Mesendoderm (in vitro differentiated cells): Measurements from ENCODE around the gene CLCN1.

Experiments
- DNase-seq: peaks from one replicate; pipeline ENCODE4 v3.0.0; 2013
- H2AK5ac ChIP-seq: 2 replicates; pipeline ENCODE4 v1.6.1; 2013; ENCODE audit warnings: low read length, inconsistent platforms
- H2BK120ac ChIP-seq: 2 replicates; pipeline ENCODE4 v1.6.1; 2013; ENCODE audit warnings: low read depth, mild to moderate bottlenecking, low read length, moderate library complexity, mixed read lengths
- H2BK15ac ChIP-seq: replicated peaks from 2 replicates; pipeline ENCODE4 v1.6.1; 2013; ENCODE audit warnings: low read depth, mild to moderate bottlenecking, moderate library complexity
- H2BK5ac ChIP-seq: 2 replicates; pipeline ENCODE4 v1.6.1; 2013; ENCODE audit warnings: low read length, inconsistent platforms
- H3K18ac ChIP-seq: 2 replicates; pipeline ENCODE4 v1.6.1; 2013; ENCODE audit warnings: mild to moderate bottlenecking, low read length, mixed read lengths
- H3K23ac ChIP-seq: one replicate; pipeline ENCODE4 v1.6.1; 2013; ENCODE audit warnings: low read length
- H3K27ac ChIP-seq: 2 replicates; pipeline ENCODE4 v1.5.1; 2013; ENCODE audit warnings: low read depth, mild to moderate bottlenecking, inconsistent platforms, low read length, moderate library complexity
- H3K27me3 ChIP-seq: 2 replicates; pipeline ENCODE4 v1.6.1; 2013; ENCODE audit warnings: low read length, control low read depth, mild to moderate bottlenecking, inconsistent platforms; ENCODE audit not compliant: insufficient read depth, poor library complexity
- H3K36me3 ChIP-seq: 2 replicates; pipeline ENCODE4 v1.6.1; 2013; ENCODE audit warnings: low read length, inconsistent platforms; ENCODE audit not compliant: control insufficient read depth, insufficient read depth
- H3K4ac ChIP-seq: one replicate; pipeline ENCODE4 v1.6.1; 2013; ENCODE audit warnings: low read depth, mild to moderate bottlenecking, low read length, moderate library complexity
- H3K4me1 ChIP-seq: 2 replicates; pipeline ENCODE4 v1.6.1; 2013; ENCODE audit warnings: low read depth, low read length, inconsistent platforms; ENCODE audit not compliant: control insufficient read depth
- H3K4me2 ChIP-seq: 2 replicates; pipeline ENCODE4 v1.6.1; 2013; ENCODE audit warnings: low read length
- H3K4me3 ChIP-seq: 2 replicates; pipeline ENCODE4 v1.5.1; 2013; ENCODE audit warnings: mild to moderate bottlenecking, low read length
- H3K56ac ChIP-seq: one replicate; pipeline ENCODE4 v1.6.1; 2013; ENCODE audit warnings: low read length
- H3K79me1 ChIP-seq: 2 replicates; pipeline ENCODE4 v1.6.1; 2013; ENCODE audit warnings: low read length, inconsistent platforms
- H3K79me2 ChIP-seq: 2 replicates; pipeline ENCODE4 v1.6.1; 2013; ENCODE audit warnings: mild to moderate bottlenecking, low read length; ENCODE audit not compliant: control insufficient read depth, insufficient read depth
- H3K9ac ChIP-seq: 2 replicates; pipeline ENCODE4 v1.6.1; 2013; ENCODE audit warnings: low read length, inconsistent platforms
- H4K5ac ChIP-seq: one replicate; pipeline ENCODE4 v1.6.1; 2013; ENCODE audit warnings: low read length
- H4K8ac ChIP-seq: one replicate; pipeline ENCODE4 v1.6.1; 2013; ENCODE audit warnings: low read depth, mild to moderate bottlenecking, control low read depth, low read length, moderate library complexity
- WGBS: extraction: QIAGEN DNeasy Blood & Tissue Kit; methylation state at CpG from one replicate; pipeline ENCODE4 v1.1.7; 2013; ENCODE audit warnings: low lambda C conversion rate, missing lambda C conversion rate; ENCODE audit not compliant: insufficient coverage; ENCODE audit errors: extremely low coverage; 5-methylcytosine and 5-hydroxymethylcytosine counted together

The CLCN1 gene

GRCh38 chr7:143331179-143331801 is 15.4 kb downstream of the CLCN1 start:
- DNase-seq, result no peak
- Histone ChIP-seq H3K27me3 (no peaks in the 10 kb centered on the region), H3K4ac (no peak overlapping the region), H3K4me1 (no peaks in the 10 kb centered on the region), H3K79me1 (no peaks in the 10 kb centered on the region), H2BK15ac (no peak overlapping the region), H3K4me3 (no peak overlapping the region), H2AK5ac (no peak overlapping the region), H4K5ac (no peak overlapping the region), H2BK120ac (no peak overlapping the region), H3K9ac (no peak overlapping the region), H3K4me2 (no peak overlapping the region), H3K18ac (no peak overlapping the region), H3K79me2 (no peaks in the 10 kb centered on the region), H3K23ac (no peak overlapping the region), H3K27ac (no peak overlapping the region), H3K56ac (no peak overlapping the region), H4K8ac (no peak overlapping the region), H2BK5ac (no peak overlapping the region), H3K36me3 (no peaks in the 10 kb centered on the region)
- no CpG with 5 or more reads among the region's 8 CpGs for WGBS

GRCh38 chr7:143334244-143334643 is 18.3 kb downstream of the CLCN1 start:
- 93% methylated on average over 1 of the region's 1 CpG for WGBS
- Histone ChIP-seq H3K56ac (no peak overlapping the region), H3K79me1 (no peaks in the 10 kb centered on the region), H3K36me3 (no peaks in the 10 kb centered on the region), H3K9ac (no peak overlapping the region), H2AK5ac (no peak overlapping the region), H3K4me3 (no peak overlapping the region), H4K5ac (no peak overlapping the region), H3K4me2 (no peak overlapping the region), H3K79me2 (no peaks in the 10 kb centered on the region), H2BK5ac (no peak overlapping the region), H4K8ac (no peak overlapping the region), H3K4me1 (no peaks in the 10 kb centered on the region), H2BK120ac (no peak overlapping the region), H3K27ac (no peak overlapping the region), H3K23ac (no peak overlapping the region), H2BK15ac (no peak overlapping the region), H3K4ac (no peak overlapping the region), H3K27me3 (no peaks in the 10 kb centered on the region), H3K18ac (no peak overlapping the region)
- DNase-seq, result no peak

GRCh38 chr7:143337216-143337615 is 21.3 kb downstream of the CLCN1 start:
- DNase-seq, result no peak
- Histone ChIP-seq H4K8ac (no peak overlapping the region), H3K27ac (no peak overlapping the region), H2BK5ac (no peak overlapping the region), H4K5ac (no peak overlapping the region), H2AK5ac (no peak overlapping the region), H3K18ac (no peak overlapping the region), H3K79me2 (no peaks in the 10 kb centered on the region), H3K56ac (no peak overlapping the region), H3K79me1 (no peaks in the 10 kb centered on the region), H3K27me3 (no peaks in the 10 kb centered on the region), H3K36me3 (no peaks in the 10 kb centered on the region), H3K23ac (no peak overlapping the region), H3K9ac (no peak overlapping the region), H3K4me2 (no peak overlapping the region), H3K4me1 (no peaks in the 10 kb centered on the region), H2BK15ac (no peak overlapping the region), H3K4ac (no peak overlapping the region), H3K4me3 (no peak overlapping the region), H2BK120ac (no peak overlapping the region)
- no CpG with 5 or more reads among the region's 3 CpGs for WGBS

- Histone ChIP-seq H3K9ac (no peak overlapping the region), H2BK15ac (no peak overlapping the region), H3K79me1 (no peaks in the 10 kb centered on the region), H2AK5ac (no peak overlapping the region), H4K5ac (no peak overlapping the region), H3K4me3 (no peak overlapping the region), H3K36me3 (no peaks in the 10 kb centered on the region), H3K23ac (no peak overlapping the region), H3K4ac (no peak overlapping the region), H3K18ac (no peak overlapping the region), H3K27ac (no peak overlapping the region), H3K56ac (no peak overlapping the region), H3K27me3 (no peaks in the 10 kb centered on the region), H3K79me2 (no peaks in the 10 kb centered on the region), H3K4me1 (no peaks in the 10 kb centered on the region), H3K4me2 (no peak overlapping the region), H2BK5ac (no peak overlapping the region), H4K8ac (no peak overlapping the region), H2BK120ac (no peak overlapping the region)
- WGBS, result no CpG with 5 or more reads among the region's 8 CpGs
- no peak for DNase-seq
Observed at GRCh38 chr7:143341842-143342241, 25.9 kb downstream of the CLCN1 start.

GRCh38 chr7:143343596-143343995 is 27.7 kb downstream of the CLCN1 start:
- Histone ChIP-seq H2BK120ac (no peak overlapping the region), H3K79me2 (no peaks in the 10 kb centered on the region), H3K27ac (no peak overlapping the region), H3K18ac (no peak overlapping the region), H3K9ac (no peak overlapping the region), H2BK15ac (no peak overlapping the region), H3K4me3 (no peak overlapping the region), H3K56ac (no peak overlapping the region), H3K27me3 (no peaks in the 10 kb centered on the region), H3K79me1 (no peaks in the 10 kb centered on the region), H3K4me1 (no peaks in the 10 kb centered on the region), H3K36me3 (no peaks in the 10 kb centered on the region), H2BK5ac (no peak overlapping the region), H4K8ac (no peak overlapping the region), H4K5ac (no peak overlapping the region), H3K23ac (no peak overlapping the region), H3K4me2 (no peak overlapping the region), H3K4ac (no peak overlapping the region), H2AK5ac (no peak overlapping the region)
- WGBS, result no CpG with 5 or more reads among the region's 3 CpGs
- DNase-seq, result no peak

- Histone ChIP-seq H3K27me3 (no peaks in the 10 kb centered on the region), H4K8ac (no peak overlapping the region), H3K9ac (peak overlapping the region; percentile 58), H3K23ac (no peak overlapping the region), H3K4me1 (no peaks in the 10 kb centered on the region), H3K79me1 (no peaks in the 10 kb centered on the region), H2BK5ac (no peak overlapping the region), H3K4me3 (no peak overlapping the region), H3K56ac (peak overlapping the region; percentile 73), H3K27ac (no peak overlapping the region), H2AK5ac (no peak overlapping the region), H2BK15ac (no peak overlapping the region), H3K4ac (no peak overlapping the region), H3K36me3 (no peaks in the 10 kb centered on the region), H3K18ac (no peak overlapping the region), H4K5ac (peak overlapping the region; percentile 74), H3K79me2 (no peaks in the 10 kb centered on the region), H2BK120ac (no peak overlapping the region), H3K4me2 (peak overlapping the region; percentile 36)
- DNase-seq, result peak; percentile 94
- WGBS, result no CpG with 5 or more reads among the region's 35 CpGs
Observed at GRCh38 chr7:143345428-143345900, 29.6 kb downstream of the CLCN1 start.
